IPS-15b (cell line): ENCODE measurements around the gene HFE.
"Not testable (repeated sequence)": the region's sequence is repeated elsewhere in the genome, so short reads cannot be mapped to it uniquely, and the experiment has no call there.

ENCODE experiments used
- H3K27me3 ChIP-seq: one replicate; pipeline ENCODE4 v1.6.1; 2013; ENCODE audit warnings: low read length; ENCODE audit not compliant: control insufficient read depth, insufficient read depth
- H3K36me3 ChIP-seq: one replicate; pipeline ENCODE4 v1.6.1; 2013; ENCODE audit warnings: low read length; ENCODE audit not compliant: control insufficient read depth, insufficient read depth
- H3K4me1 ChIP-seq: one replicate; pipeline ENCODE4 v1.6.1; 2013; ENCODE audit warnings: mild to moderate bottlenecking, low read length; ENCODE audit not compliant: control insufficient read depth, insufficient read depth
- H3K4me3 ChIP-seq: one replicate; pipeline ENCODE4 v1.5.1; 2013; ENCODE audit warnings: low read depth, low read length
- H3K9ac ChIP-seq: one replicate; pipeline ENCODE4 v1.6.1; 2013; ENCODE audit warnings: low read depth, mild to moderate bottlenecking, low read length
- H3K9me3 ChIP-seq: one replicate; pipeline ENCODE4 v1.6.1; 2013; ENCODE audit warnings: mild to moderate bottlenecking, low read length; ENCODE audit not compliant: control insufficient read depth, insufficient read depth

The HFE gene

GRCh38 chr6:26103770-26104456 lies 16.7 kb downstream of the HFE start:
- Histone ChIP-seq H3K36me3 (no peaks in the 10 kb centered on the region), H3K4me1 (peaks cover 5% of the 10 kb centered on the region), H3K27me3 (no peaks in the 10 kb centered on the region), H3K9me3 (peaks cover 9% of the 10 kb centered on the region), H3K9ac (peak overlapping the region; percentile 57), H3K4me3 (peak overlapping the region; percentile 52)

- Histone ChIP-seq H3K36me3 (no peaks in the 10 kb centered on the region), H3K4me3 (peak overlapping the region; percentile 52), H3K27me3 (no peaks in the 10 kb centered on the region), H3K9me3 (peaks cover 9% of the 10 kb centered on the region), H3K9ac (peak overlapping the region; percentile 57), H3K4me1 (peaks cover 5% of the 10 kb centered on the region)
Measured at GRCh38 chr6:26104457-26105108, 17.4 kb downstream of the HFE start.

GRCh38 chr6:26105109-26105730 lies 18.0 kb downstream of the HFE start:
- Histone ChIP-seq H3K9me3 (peaks cover 9% of the 10 kb centered on the region), H3K4me3 (no peak overlapping the region), H3K4me1 (peaks cover 5% of the 10 kb centered on the region), H3K9ac (no peak overlapping the region), H3K36me3 (no peaks in the 10 kb centered on the region), H3K27me3 (no peaks in the 10 kb centered on the region)

GRCh38 chr6:26105842-26106241 lies 18.6 kb downstream of the HFE start:
- H3K9ac ChIP-seq, result no peak overlapping the region

GRCh38 chr6:26107935-26108334 lies 20.7 kb downstream of the HFE start:
- Histone ChIP-seq H3K36me3 (no peaks in the 10 kb centered on the region), H3K4me1 (peaks cover 4% of the 10 kb centered on the region), H3K9ac (no peak overlapping the region)

More at GRCh38 chr6:26105842-26106241, 18.6 kb downstream of the HFE start:
- H3K9me3 ChIP-seq, result peaks cover 9% of the 10 kb centered on the region
- H3K27me3 ChIP-seq, result no peaks in the 10 kb centered on the region
- peaks cover 5% of the 10 kb centered on the region for H3K4me1 ChIP-seq
- H3K4me3 ChIP-seq, result no peak overlapping the region
- H3K36me3 ChIP-seq, result no peaks in the 10 kb centered on the region

GRCh38 chr6:26109772-26110171 lies 22.5 kb downstream of the HFE start:
- H3K4me3 ChIP-seq, result no peak overlapping the region
- H3K4me1 ChIP-seq, result no peaks in the 10 kb centered on the region

More at GRCh38 chr6:26107935-26108334, 20.7 kb downstream of the HFE start:
- H3K27me3 ChIP-seq, result no peaks in the 10 kb centered on the region
- H3K4me3 ChIP-seq, result no peak overlapping the region
- H3K9me3 ChIP-seq, result peaks cover 9% of the 10 kb centered on the region

GRCh38 chr6:26113570-26113969 lies 26.3 kb downstream of the HFE start:
- Histone ChIP-seq H3K27me3 (no peaks in the 10 kb centered on the region), H3K4me1 (no peaks in the 10 kb centered on the region), H3K9ac (no peak overlapping the region), H3K9me3 (no peaks in the 10 kb centered on the region), H3K4me3 (no peak overlapping the region), H3K36me3 (no peaks in the 10 kb centered on the region)

More at GRCh38 chr6:26109772-26110171, 22.5 kb downstream of the HFE start:
- Histone ChIP-seq H3K36me3 (no peaks in the 10 kb centered on the region), H3K27me3 (no peaks in the 10 kb centered on the region), H3K9ac (no peak overlapping the region), H3K9me3 (peaks cover 9% of the 10 kb centered on the region)

GRCh38 chr6:26115226-26115625 lies 28.0 kb downstream of the HFE start:
- no peaks in the 10 kb centered on the region for H3K4me1 ChIP-seq
- H3K9me3 ChIP-seq, result no peaks in the 10 kb centered on the region
- H3K27me3 ChIP-seq, result no peaks in the 10 kb centered on the region
- H3K9ac ChIP-seq, result no peak overlapping the region
- no peak overlapping the region for H3K4me3 ChIP-seq
- H3K36me3 ChIP-seq, result no peaks in the 10 kb centered on the region

- Histone ChIP-seq H3K36me3 (no peaks in the 10 kb centered on the region), H3K9me3 (no peaks in the 10 kb centered on the region), H3K4me1 (peaks cover 4% of the 10 kb centered on the region), H3K4me3 (no peak overlapping the region), H3K27me3 (no peaks in the 10 kb centered on the region), H3K9ac (no peak overlapping the region)
Measured at GRCh38 chr6:26116267-26116666, 29.0 kb downstream of the HFE start.

- Histone ChIP-seq H3K4me1 (peaks cover 7% of the 10 kb centered on the region), H3K9me3 (no peaks in the 10 kb centered on the region), H3K9ac (no peak overlapping the region), H3K36me3 (no peaks in the 10 kb centered on the region), H3K4me3 (no peak overlapping the region), H3K27me3 (no peaks in the 10 kb centered on the region)
Measured at GRCh38 chr6:26118999-26119398, 31.8 kb downstream of the HFE start.

- H3K36me3 ChIP-seq, H3K9me3 ChIP-seq, H3K27me3 ChIP-seq, H3K4me1 ChIP-seq, H3K4me3 ChIP-seq, H3K9ac ChIP-seq: not testable (repeated sequence)
Measured at GRCh38 chr6:26120115-26120514, 32.9 kb downstream of the HFE start.

- Histone ChIP-seq H3K4me3 (no peak overlapping the region), H3K9ac (peak overlapping the region; percentile 61), H3K4me1 (peaks cover 7% of the 10 kb centered on the region), H3K36me3 (no peaks in the 10 kb centered on the region), H3K27me3 (no peaks in the 10 kb centered on the region), H3K9me3 (no peaks in the 10 kb centered on the region)
Measured at GRCh38 chr6:26120807-26121140, 33.5 kb downstream of the HFE start.
